ENCODE results near the gene H3-3A. TPM values are rescaled to one million over a fixed set of nuclear protein-coding genes. Genes with fewer than 3 reads are reported as not detected.

H3-3A gene
- total RNA-seq = 100 to 1,000 TPM; 309 to 383 (median 364) TPM

DNA sequence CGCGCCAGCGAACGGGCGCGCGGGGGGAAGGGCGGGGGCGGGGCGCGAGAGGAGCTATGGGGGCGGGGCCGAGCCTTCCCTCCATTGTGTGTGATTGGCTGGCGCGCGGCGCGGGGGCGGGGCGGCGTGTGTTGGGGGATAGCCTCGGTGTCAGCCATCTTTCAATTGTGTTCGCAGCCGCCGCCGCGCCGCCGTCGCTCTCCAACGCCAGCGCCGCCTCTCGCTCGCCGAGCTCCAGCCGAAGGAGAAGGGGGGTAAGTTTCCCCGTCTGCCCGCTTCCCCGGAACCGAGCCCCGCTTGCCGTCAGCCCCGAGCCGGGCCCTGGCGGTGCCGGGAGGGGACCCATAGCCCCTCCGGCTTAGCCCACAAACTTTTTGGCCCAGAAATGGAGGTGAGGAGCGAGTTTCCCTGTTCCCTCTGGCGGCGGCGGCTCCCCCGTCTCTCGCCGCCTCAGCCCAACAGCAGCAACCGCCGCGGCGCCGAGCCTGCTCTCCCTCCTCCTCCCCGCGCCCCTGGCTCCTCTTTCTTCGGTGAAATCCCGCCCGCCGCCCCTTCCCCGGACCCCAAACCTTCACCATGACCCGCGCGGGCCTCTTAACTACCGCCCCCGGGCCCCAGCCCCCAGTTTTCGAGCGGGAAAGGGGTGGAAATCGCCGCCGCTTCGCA lies at the start of gene H3-3A:
H3-3A (plus strand) TSS at position 159 of the 666 bp plus-strand sequence. CDS start 1,636 bp downstream, outside the sequence.
- peak; percentile 92 for ATAC-seq
- WGBS, 2 donors (ENCODE audit: low coverage in 1 of 2) = 0% methylated on average over 1 of the region's 78 CpGs; no CpG with 5 or more reads in 1 of the 2 donors
- H3K4me3 ChIP-seq = peak within 1 kb of the TSS; percentile 75 to 85
- H3K4me1 ChIP-seq = peaks cover 8 to 52% (median 22%) of the 10 kb centered on the region in 3 donors
- peaks cover 0 to 35% of the 10 kb centered on the region in 2 donors for H3K36me3 ChIP-seq
- H3K27me3 ChIP-seq = no peaks in the 10 kb centered on the region
- peak within 1 kb of the TSS; percentile 97 to 99 (median 98) for H3K27ac ChIP-seq
- H3K9me3 ChIP-seq = no peaks in the 10 kb centered on the region
- TF ChIP-seq POLR2AphosphoS5 (IDR thresholded peaks at IDR 0.05) = peak; percentile 98
- TF ChIP-seq POLR2A (IDR thresholded peaks at IDR 0.05) = peak; percentile 95 to 96
- TF ChIP-seq, protein P1, sequence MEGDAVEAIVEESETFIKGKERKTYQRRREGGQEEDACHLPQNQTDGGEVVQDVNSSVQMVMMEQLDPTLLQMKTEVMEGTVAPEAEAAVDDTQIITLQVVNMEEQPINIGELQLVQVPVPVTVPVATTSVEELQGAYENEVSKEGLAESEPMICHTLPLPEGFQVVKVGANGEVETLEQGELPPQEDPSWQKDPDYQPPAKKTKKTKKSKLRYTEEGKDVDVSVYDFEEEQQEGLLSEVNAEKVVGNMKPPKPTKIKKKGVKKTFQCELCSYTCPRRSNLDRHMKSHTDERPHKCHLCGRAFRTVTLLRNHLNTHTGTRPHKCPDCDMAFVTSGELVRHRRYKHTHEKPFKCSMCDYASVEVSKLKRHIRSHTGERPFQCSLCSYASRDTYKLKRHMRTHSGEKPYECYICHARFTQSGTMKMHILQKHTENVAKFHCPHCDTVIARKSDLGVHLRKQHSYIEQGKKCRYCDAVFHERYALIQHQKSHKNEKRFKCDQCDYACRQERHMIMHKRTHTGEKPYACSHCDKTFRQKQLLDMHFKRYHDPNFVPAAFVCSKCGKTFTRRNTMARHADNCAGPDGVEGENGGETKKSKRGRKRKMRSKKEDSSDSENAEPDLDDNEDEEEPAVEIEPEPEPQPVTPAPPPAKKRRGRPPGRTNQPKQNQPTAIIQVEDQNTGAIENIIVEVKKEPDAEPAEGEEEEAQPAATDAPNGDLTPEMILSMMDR (IDR thresholded peaks at IDR 0.05) = peak in 3 of 4 experiments; percentile 12 to 34 (median 29)
- TF ChIP-seq EP300 (IDR thresholded peaks at IDR 0.05) = no peak

DNA sequence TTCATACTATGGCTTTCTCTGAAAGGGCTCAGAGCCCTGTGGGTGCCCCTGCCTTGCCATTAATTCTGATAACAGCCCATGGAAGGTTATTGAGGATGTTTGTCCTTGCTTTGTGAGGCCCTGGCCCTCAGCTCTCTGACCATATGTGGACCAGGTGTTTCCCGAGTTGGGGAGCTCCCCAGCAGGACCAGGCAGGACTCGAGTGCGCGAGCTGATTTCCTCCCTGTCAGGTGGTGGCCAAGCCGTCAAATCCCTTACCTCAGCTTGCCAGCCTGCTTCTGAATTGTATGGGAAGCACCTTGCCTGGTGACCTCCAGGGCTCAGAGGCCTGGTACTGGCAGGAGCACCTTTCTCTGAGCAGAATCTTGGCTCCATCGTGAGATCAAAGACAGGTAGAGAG lies 45.4 kb upstream of the H3-3A start:
- no peaks in the 10 kb centered on the region for H3K27me3 ChIP-seq
- no peak for TF ChIP-seq POLR2A (IDR thresholded peaks at IDR 0.05)
- 50% methylated on average over 6 of the region's 6 CpGs; no CpG with 5 or more reads in 1 of the 2 donors for WGBS, 2 donors (ENCODE audit: low coverage in 1 of 2)
- no peak overlapping the region for H3K27ac ChIP-seq
- H3K36me3 ChIP-seq = no peaks in the 10 kb centered on the region
- H3K9me3 ChIP-seq = no peaks in the 10 kb centered on the region
- no peaks in the 10 kb centered on the region for H3K4me1 ChIP-seq
- ATAC-seq = no peak
- no peak overlapping the region for H3K4me3 ChIP-seq

DNA sequence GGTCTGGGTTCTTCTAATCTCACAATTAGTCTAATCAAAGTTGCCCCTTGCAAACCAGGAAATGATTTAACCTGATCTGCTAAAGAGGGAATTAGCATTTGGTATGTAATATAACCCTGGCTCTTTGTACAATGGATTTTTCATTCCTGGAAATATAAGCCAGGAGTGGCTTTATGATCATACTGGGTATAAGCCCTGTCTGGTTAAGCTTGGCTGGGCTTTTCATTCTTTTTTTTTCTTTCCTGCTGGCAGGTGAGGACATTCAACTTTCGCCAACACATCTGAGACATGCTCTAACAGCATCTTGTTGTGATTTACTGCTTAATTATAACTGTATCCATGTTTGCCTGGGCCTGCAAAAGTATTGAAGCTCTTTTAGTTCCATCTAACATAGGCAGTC lies 42.9 kb upstream of the H3-3A start:
- Histone ChIP-seq H3K36me3 (no peaks in the 10 kb centered on the region), H3K27ac (no peak overlapping the region), H3K27me3 (no peaks in the 10 kb centered on the region), H3K4me3 (no peak overlapping the region), H3K9me3 (no peaks in the 10 kb centered on the region), H3K4me1 (no peaks in the 10 kb centered on the region)
- no peak for ATAC-seq
- 86% methylated on average over 1 of the region's 1 CpG; no CpG with 5 or more reads in 1 of the 2 donors for WGBS, 2 donors (ENCODE audit: low coverage in 1 of 2)
- TF ChIP-seq POLR2AphosphoS5 (IDR thresholded peaks at IDR 0.05) (no peak), EP300 (IDR thresholded peaks at IDR 0.05) (no peak), POLR2A (IDR thresholded peaks at IDR 0.05) (no peak)

DNA sequence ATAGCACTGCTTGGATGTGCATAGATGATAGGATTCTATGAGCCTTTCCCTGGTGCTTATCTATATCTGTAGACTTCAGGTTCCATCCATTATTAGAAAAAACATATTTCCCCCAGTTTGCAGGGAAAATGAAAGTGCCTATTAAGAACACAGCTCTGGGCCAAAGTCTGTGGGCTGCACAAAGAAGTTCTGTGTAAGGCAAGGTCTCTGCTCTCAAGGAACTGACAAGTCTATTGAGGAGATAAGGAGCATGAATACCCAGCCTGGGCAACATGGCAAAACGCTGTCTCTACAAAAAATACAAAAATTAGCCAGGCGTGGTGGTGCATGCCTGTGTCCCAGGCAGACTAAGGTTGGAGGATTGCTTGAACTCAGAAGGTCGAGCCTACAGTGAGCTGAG lies 41.1 kb upstream of the H3-3A start:
- H3K36me3 ChIP-seq = no peaks in the 10 kb centered on the region
- 50 to 80% methylated on average over 2 to 3 of the region's 3 CpGs for WGBS, 2 donors (ENCODE audit: low coverage in 1 of 2)
- no peak overlapping the region for H3K4me3 ChIP-seq
- no peaks in the 10 kb centered on the region for H3K9me3 ChIP-seq
- H3K27me3 ChIP-seq = no peaks in the 10 kb centered on the region
- H3K4me1 ChIP-seq = no peaks in the 10 kb centered on the region
- no peak for ATAC-seq
- no peak overlapping the region for H3K27ac ChIP-seq
- TF ChIP-seq, protein P1 (IDR thresholded peaks at IDR 0.05) = no peak
- no peak for TF ChIP-seq POLR2AphosphoS5 (IDR thresholded peaks at IDR 0.05)
- TF ChIP-seq POLR2A (IDR thresholded peaks at IDR 0.05) = no peak
- no peak for TF ChIP-seq EP300 (IDR thresholded peaks at IDR 0.05)

DNA sequence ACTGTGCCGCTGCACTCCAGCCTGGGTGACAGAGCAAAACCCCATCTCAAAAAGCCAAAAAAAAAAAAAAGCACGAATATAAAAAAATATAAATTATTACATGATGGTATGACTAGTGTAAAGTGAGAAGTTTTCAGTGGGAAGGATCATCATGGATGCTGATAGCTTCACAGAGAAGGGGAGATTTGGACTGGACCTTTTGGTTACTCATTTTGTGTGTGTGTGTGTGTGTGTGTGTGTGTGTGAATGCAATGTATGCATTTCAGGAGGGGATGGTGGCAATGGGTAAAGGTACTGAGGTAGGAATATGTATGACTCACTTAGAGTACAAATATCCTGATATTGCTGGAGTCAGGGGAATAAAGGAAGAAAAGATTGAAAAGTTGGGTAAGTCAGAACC lies 40.7 kb upstream of the H3-3A start:
- WGBS, 2 donors (ENCODE audit: low coverage in 1 of 2) = 53 to 70% methylated on average over 2 of the region's 2 CpGs
- no peak for ATAC-seq
- no peaks in the 10 kb centered on the region for H3K36me3 ChIP-seq
- no peak overlapping the region for H3K27ac ChIP-seq
- H3K9me3 ChIP-seq = no peaks in the 10 kb centered on the region
- TF ChIP-seq POLR2A (IDR thresholded peaks at IDR 0.05) = no peak
- no peak for TF ChIP-seq EP300 (IDR thresholded peaks at IDR 0.05)
- no peak for TF ChIP-seq POLR2AphosphoS5 (IDR thresholded peaks at IDR 0.05)
- TF ChIP-seq, protein P1 (IDR thresholded peaks at IDR 0.05) = no peak
- no peaks in the 10 kb centered on the region for H3K27me3 ChIP-seq
- no peaks in the 10 kb centered on the region for H3K4me1 ChIP-seq
- H3K4me3 ChIP-seq = no peak overlapping the region

DNA sequence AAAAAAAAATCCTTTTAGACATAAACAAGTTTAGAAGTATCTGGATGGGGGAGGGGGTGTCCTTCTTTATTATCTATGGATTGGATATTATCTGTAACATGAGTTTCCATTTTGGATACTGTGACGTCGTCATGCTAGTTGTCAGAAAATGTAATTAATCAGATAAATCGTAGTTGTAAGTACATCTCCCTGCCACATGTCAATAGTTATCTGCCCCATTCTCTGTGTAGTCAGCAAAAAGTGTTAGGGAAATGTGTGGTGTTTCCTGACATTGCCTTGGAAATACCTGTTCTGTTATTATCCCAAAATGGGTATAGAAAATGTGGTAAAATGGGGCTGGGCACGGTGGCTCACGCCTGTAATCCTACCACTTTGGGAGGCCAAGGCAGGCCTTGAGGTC lies 38.8 kb upstream of the H3-3A start:
- H3K27me3 ChIP-seq = no peaks in the 10 kb centered on the region
- no peaks in the 10 kb centered on the region for H3K36me3 ChIP-seq
- no peak overlapping the region for H3K27ac ChIP-seq
- no peaks in the 10 kb centered on the region for H3K4me1 ChIP-seq
- WGBS, 2 donors (ENCODE audit: low coverage in 1 of 2) = 61 to 76% methylated on average over 5 of the region's 5 CpGs
- TF ChIP-seq EP300 (IDR thresholded peaks at IDR 0.05) (no peak), POLR2AphosphoS5 (IDR thresholded peaks at IDR 0.05) (no peak), POLR2A (IDR thresholded peaks at IDR 0.05) (no peak)
- TF ChIP-seq, protein P1 (IDR thresholded peaks at IDR 0.05) = no peak
- no peaks in the 10 kb centered on the region for H3K9me3 ChIP-seq
- no peak overlapping the region for H3K4me3 ChIP-seq
- ATAC-seq = no peak
